Measurements from ENCODE around the gene SHISAL1.
A peak's percentile ranks its signal among the peaks of the same experiment; 100 is the strongest.

The SHISAL1 gene
- total RNA-seq: 0 to 0.20 reads per million in 2 donors

DNA sequence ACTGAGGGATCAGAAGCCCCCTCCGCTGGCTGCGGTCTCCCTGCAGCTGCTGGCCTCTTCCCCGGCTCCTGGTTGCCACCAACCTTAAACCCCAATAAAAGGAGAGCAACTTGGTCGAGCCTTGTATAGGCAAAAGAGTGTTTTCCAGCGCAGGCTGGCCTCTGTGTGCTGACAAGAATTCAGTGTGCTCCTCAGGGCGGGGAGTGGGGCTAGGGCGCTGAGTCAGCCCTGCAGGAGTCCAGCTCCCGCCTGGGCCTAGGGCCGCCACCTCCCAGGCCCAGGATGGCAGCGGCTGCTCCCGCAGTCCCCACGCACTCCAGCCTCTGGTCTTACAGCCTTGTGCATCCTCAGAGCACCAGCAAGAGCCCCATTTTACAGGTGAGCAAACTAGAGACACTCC lies at the start of gene SHISAL1:
Gene SHISAL1 (minus strand): TSS at position 186 of the 400 bp plus-strand sequence. CDS start 12,006 bp downstream, outside the sequence.
- DNase-seq: no peak

DNA sequence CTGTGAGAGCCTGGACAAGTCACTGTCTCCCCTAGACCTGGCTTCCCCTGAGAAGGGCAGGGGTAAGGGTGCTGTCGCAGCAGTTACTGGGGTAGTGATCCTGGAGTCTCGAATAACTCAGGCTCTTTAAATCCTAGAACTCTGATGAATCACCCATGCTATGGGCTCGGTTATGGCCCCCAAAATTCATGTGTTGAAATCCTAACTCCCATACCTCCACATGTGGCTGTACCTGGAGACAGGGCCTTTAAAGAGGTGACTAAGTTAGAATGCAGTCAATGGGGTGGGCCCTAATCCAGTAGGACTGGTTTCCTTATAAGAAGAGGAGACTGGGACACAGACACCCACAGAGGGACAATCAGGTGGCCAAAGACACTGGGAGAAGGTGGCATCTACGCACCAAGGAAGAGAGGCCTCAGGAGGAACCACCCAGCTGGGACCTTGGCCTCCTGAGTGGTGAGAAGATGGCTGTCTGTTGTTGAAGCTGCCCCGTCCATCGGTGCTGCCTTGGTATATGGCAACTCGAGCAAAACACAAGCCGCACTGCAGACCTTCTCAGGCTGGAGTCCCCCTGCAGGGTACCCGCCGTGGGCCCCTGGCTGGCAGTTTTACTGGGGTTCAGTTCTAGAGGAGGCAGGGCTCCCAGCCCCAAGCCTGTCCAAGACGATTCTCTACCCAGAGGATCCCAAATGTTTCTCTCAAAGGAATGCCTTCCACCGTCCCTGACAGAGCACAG lies 48.8 kb upstream of the SHISAL1 start:
- DNase-seq: no peak

GRCh38 chr22:44360668-44361381 lies 48.1 kb upstream of the SHISAL1 start:
- no peak for DNase-seq

GRCh38 chr22:44360306-44360667 lies 47.5 kb upstream of the SHISAL1 start:
- DNase-seq: no peak

DNA sequence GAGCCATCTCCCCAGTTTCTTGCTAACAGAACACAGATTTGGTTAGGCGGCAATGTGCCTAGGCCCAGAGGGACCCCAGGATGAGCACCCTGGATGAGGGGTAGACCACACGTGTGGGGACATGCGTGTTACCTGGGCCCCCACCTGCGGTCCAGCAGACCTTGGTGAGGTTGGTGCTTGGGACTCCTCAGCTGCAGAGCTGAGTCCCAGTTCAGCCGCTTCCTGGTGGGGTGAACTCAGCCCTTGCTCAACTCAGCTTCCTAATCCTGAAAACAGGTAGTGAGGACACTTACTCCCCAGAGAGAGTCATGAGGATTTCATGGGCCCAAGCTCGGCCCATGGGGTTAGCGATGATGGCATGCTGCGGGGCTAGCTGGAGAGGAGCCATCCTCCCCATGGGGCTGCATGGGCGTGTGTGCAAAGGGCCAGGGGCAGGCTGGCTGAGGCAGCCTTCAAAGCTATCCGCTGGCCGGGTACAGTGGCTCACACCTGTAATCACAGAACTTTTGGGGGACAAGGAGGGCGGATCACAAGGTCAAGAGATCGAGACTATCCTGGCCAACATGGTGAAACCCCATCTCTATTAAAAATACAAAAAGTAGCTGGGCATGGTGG lies 46.9 kb upstream of the SHISAL1 start:
- DNase-seq: no peak

- no peak for DNase-seq
These were observed 46.1 kb upstream of the SHISAL1 start for GRCh38 chr22:44358709-44359440.

GRCh38 chr22:44357966-44358465 lies 45.3 kb upstream of the SHISAL1 start:
- DNase-seq: no peak

GRCh38 chr22:44357296-44357965 lies 44.7 kb upstream of the SHISAL1 start:
- no peak for DNase-seq

- DNase-seq: no peak
These were observed 42.9 kb upstream of the SHISAL1 start for GRCh38 chr22:44355716-44356070.

- no peak for DNase-seq
These were observed 41.5 kb upstream of the SHISAL1 start for GRCh38 chr22:44354288-44354687.

DNA sequence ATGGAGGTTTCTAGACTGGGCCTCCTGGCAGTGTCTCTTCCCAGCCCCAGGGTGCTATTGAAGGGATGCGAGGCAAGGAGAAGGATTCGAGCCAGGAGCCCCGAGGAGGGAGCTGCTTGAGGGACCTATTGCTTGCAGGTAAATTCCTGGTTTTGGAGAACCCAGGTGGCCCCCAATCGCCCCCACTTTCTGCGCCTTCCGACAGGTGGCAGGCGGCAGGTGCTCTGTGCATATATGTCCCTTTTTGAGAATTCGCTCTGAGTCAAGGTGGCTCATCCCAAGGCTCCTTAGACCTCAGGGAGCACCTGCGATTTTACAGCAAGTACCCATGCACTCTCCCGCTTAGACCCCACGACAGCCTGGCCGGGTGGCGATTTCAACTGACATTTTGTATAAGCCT lies 40.3 kb upstream of the SHISAL1 start:
- no peak for DNase-seq

- DNase-seq: no peak
These were observed 39.8 kb upstream of the SHISAL1 start for GRCh38 chr22:44352378-44353035.

DNA sequence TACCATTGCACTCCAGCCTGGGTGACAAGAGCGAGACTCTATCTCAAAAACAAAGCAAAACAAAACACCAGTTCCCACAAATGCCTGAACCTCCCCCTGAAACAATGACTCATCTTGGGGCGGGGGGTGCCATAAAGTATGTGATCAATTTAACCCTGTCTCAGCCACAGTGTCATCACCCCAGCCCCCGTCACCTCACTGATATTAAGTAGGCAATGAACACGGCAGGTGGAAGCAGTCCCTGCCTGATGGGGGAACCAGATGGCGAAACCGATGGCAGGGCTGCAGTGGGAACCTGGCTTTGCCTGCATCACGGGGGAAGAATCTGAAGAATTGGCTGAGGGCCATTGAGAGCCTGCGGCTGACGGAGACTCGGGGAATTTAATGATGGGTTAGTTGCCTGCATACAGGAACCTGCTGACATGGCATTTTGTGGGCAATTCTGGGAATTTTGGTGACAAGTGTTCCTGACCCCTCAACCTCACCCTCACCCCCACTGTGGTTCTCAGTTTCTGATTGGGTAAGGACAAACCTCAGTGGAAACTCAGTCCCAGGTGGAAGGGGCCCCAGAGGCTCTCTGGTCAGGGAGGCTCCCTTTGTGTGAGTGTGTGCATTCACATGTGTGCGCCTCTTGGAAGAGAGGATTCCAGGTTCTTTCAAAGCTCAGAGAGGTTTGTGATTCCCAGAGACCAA lies 39.1 kb upstream of the SHISAL1 start:
- peak in 1 of 5 experiments; percentile 7 for DNase-seq

- DNase-seq: no peak
These were observed 38.3 kb upstream of the SHISAL1 start for GRCh38 chr22:44351037-44351436.

DNA sequence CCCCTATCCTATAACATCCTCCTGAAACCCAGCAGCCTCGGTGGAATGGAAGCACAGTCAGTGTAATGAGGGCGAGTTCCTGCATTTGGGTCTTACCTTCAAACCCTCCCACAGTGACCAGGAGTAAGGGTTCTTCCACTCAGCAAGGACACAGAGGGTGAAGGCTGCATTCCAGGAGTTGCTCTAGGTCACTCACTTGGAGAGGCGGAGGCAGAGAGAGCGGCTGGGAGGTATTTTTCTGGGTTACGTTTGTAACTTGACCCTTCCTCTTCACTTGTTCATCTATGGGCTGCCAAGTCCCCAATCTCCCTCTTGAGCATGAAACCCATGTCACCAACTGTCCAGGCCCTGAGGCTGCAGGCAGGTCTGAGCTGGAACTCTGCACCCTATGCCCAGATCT lies 36.8 kb upstream of the SHISAL1 start:
- no peak for DNase-seq

GRCh38 chr22:44348971-44349560 lies 36.3 kb upstream of the SHISAL1 start:
- no peak for DNase-seq

- no peak for DNase-seq
These were observed 34.8 kb upstream of the SHISAL1 start for GRCh38 chr22:44347549-44347948.

DNA sequence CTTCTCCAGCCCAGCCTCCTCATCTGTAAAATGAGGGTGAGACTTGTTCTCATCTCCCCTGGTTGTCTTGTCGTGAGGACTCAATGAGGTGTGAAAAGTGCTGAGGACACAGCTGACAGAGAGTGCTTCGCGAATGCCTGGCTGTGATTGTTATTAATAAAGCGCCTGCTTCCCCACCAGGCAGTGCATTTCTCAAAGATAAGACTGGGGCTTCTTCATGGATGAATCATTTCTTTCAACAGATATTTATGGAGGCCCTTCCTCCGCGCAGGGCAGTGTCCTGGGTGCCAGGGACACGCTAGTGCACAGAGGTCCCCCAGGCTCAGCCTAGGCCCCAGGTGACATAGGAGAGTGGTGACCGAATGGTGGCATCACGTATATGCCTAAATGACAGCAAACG lies 34.3 kb upstream of the SHISAL1 start:
- no peak for DNase-seq

GRCh38 chr22:44345872-44346271 lies 33.1 kb upstream of the SHISAL1 start:
- DNase-seq: no peak

DNA sequence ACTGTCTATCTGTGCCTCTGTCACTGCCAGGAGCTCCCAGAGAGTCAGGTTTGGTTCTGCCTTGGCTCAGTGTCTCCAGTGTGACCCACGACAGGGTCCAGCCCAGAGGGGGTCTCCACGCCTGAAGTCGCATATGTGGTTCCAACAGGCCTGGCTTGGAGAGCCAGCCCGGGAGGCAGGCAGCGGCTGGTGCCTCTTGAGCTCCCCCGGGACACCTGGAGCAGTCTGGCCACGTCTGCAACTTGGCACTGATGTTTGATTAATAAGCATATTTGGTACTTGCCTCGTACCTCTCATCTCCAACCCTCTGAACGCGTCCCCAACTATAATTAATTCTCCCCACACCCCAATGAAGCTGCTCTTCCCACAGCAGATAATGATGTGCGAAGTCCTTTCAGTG lies 31.7 kb upstream of the SHISAL1 start:
- no peak for DNase-seq

All from T-helper 2 cell (primary cell).